Measurements from ENCODE around the gene TRAPPC10. TPM values are rescaled to one million over a fixed set of nuclear protein-coding genes. Genes with fewer than 3 reads are reported as not detected.
A peak's percentile ranks its signal among the peaks of the same experiment; 100 is the strongest.

TRAPPC10 gene
- total and polyA plus RNA-seq, 10 of the 15 experiments (the other 5 are each of a cell fraction or from before 2014, with no cell fraction given): 1.1 to 39.6 (median 28.2) TPM

DNA sequence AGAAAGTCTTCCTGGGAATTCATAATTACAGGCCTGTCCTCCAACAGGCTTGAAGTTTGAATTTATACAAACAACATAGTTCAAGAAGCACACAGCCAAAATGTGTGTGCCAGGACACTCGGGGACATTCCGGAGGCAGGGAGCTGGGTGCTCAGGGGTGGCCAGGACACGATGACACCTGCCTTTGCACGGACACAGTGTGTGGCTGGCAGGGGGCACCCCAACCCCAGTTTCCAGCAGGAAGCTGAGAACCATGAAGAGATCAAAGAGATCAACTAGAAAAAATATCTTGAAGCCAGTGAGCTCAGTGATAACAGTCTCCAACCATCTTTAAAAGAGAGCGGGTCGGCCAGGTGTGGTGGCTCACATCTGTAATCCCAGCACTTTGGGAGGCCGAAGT, 32.5 kb upstream of the TRAPPC10 start:
- no peaks in the 10 kb centered on the region for H3K9me3 ChIP-seq (replicated peaks; ENCODE audit: control insufficient read depth, insufficient read depth, low read length)
- POLR2A ChIA-PET: no interaction called here
- SMC1A ChIA-PET (ENCODE audit: uncharacterized antibody, unreplicated experiment): no interaction called here
- no peaks in the 10 kb centered on the region for H4K20me1 ChIP-seq (ENCODE audit: control insufficient read depth, insufficient read depth)
- intact Hi-C loops (cut with micrococcal nuclease; ENCODE audit: unreplicated experiment): no loop called here
- 79% methylated on average over 7 of the region's 7 CpGs for WGBS (ENCODE audit: insufficient coverage, insufficient replicate concordance, low lambda C conversion rate, missing lambda C conversion rate)
- FAIRE-seq: no peak
- H3K4me3 ChIP-seq: no peak overlapping the region
- no peaks in the 10 kb centered on the region; the same call in none of the 2 replicates for H3K79me2 ChIP-seq (ENCODE audit: control insufficient read depth, insufficient read depth, low read length)
- no peak for ATAC-seq
- no peak overlapping the region for H2AFZ ChIP-seq (ENCODE audit: control insufficient read depth, low read depth, low read length)
- RAD21 ChIA-PET (ENCODE audit: unreplicated experiment): no interaction called here
- no TSS peak for BruUV-seq (replicated peaks)
- in situ Hi-C loops (cut with MboI): loop anchor here (5.0 kb wide), 1 partner anchor 172 kb away; no protein-coding TSS in a partner anchor
- peaks cover 14 to 15% of the 10 kb centered on the region in 2 experiments; a peak in 3 of 4 replicates for H3K36me3 ChIP-seq (ENCODE audit: control insufficient read depth in 2 of 2, insufficient read depth in 2 of 2, low read length in 1 of 2)
- H3K27ac ChIP-seq (ENCODE audit: control insufficient read depth, insufficient read depth): no peak overlapping the region
- no peaks in the 10 kb centered on the region for H3K27me3 ChIP-seq (replicated peaks in 1 of 2; ENCODE audit: control insufficient read depth in 2 of 2, insufficient read depth in 2 of 2, low read length in 1 of 2)
- H3K4me2 ChIP-seq (ENCODE audit: control insufficient read depth, insufficient read depth): no peak overlapping the region
- peaks cover 6% of the 10 kb centered on the region for H3K4me1 ChIP-seq (ENCODE audit: control insufficient read depth, insufficient read depth, low read length)
- TF ChIP-seq, protein P1, sequence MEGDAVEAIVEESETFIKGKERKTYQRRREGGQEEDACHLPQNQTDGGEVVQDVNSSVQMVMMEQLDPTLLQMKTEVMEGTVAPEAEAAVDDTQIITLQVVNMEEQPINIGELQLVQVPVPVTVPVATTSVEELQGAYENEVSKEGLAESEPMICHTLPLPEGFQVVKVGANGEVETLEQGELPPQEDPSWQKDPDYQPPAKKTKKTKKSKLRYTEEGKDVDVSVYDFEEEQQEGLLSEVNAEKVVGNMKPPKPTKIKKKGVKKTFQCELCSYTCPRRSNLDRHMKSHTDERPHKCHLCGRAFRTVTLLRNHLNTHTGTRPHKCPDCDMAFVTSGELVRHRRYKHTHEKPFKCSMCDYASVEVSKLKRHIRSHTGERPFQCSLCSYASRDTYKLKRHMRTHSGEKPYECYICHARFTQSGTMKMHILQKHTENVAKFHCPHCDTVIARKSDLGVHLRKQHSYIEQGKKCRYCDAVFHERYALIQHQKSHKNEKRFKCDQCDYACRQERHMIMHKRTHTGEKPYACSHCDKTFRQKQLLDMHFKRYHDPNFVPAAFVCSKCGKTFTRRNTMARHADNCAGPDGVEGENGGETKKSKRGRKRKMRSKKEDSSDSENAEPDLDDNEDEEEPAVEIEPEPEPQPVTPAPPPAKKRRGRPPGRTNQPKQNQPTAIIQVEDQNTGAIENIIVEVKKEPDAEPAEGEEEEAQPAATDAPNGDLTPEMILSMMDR (IDR thresholded peaks at IDR 0.05 in 2 of 3, conservative IDR thresholded peaks at IDR 0.05 in 1 of 3; ENCODE audit: control insufficient read depth in 2 of 3, extremely low read depth in 1 of 3, insufficient read depth in 1 of 3, low read depth in 3 of 3, low read length in 3 of 3): peak in 1 of 3 experiments; percentile 25; a peak in 1 of 6 replicates
- TF ChIP-seq SPI1 (IDR thresholded peaks at IDR 0.05; ENCODE audit: borderline replicate concordance, insufficient read depth, low read depth, low read length): no peak
- TF ChIP-seq IRF4 (IDR thresholded peaks at IDR 0.05; ENCODE audit: low read depth, low read length): no peak
- no peak for TF ChIP-seq ZNF622 (IDR thresholded peaks at IDR 0.05)
- TF ChIP-seq PML (IDR thresholded peaks at IDR 0.05; ENCODE audit: low read length): no peak
- TF ChIP-seq, protein P2, sequence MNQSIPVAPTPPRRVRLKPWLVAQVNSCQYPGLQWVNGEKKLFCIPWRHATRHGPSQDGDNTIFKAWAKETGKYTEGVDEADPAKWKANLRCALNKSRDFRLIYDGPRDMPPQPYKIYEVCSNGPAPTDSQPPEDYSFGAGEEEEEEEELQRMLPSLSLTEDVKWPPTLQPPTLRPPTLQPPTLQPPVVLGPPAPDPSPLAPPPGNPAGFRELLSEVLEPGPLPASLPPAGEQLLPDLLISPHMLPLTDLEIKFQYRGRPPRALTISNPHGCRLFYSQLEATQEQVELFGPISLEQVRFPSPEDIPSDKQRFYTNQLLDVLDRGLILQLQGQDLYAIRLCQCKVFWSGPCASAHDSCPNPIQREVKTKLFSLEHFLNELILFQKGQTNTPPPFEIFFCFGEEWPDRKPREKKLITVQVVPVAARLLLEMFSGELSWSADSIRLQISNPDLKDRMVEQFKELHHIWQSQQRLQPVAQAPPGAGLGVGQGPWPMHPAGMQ (IDR thresholded peaks at IDR 0.05; ENCODE audit: borderline replicate concordance): no peak
- TF ChIP-seq KLF5 (IDR thresholded peaks at IDR 0.05; ENCODE audit: partially characterized antibody): no peak
- TF ChIP-seq GABPA (IDR thresholded peaks at IDR 0.05; ENCODE audit: low read depth): no peak
- DNase-seq (ENCODE audit: low read depth, low spot score): no peak
- no peak overlapping the region for H3K9ac ChIP-seq (ENCODE audit: control insufficient read depth, insufficient read depth, low read length)
- CTCF ChIA-PET: no interaction called here

All from GM12878 (cell line).